SK-N-SH (cell line): ENCODE results near the gene ZBED5. TPM values are rescaled to one million over a fixed set of nuclear protein-coding genes. Genes with fewer than 3 reads are reported as not detected.

Experiments
- CTCF ChIA-PET: fragments of 300-600, 350-600 bp; formaldehyde crosslinking; extraction: SDS; loops from one replicate; lab custom pipeline; 2021; lab: Yijun Ruan, JAX
- POLR2A ChIA-PET: fragments of 350-600 bp; sonication (Branson Sonifier 250); formaldehyde crosslinking; extraction: SDS; loops from one replicate; lab custom pipeline; 2020; ENCODE audit warnings: antibody characterized with exemption, inconsistent platforms; lab: Yijun Ruan, JAX
- DNase-seq: peaks from one replicate; pipeline ENCODE4 v3.0.0; 2012
- H2AFZ ChIP-seq: fragments of 200-600 bp; sonication (generic); 2 replicates; pipeline ENCODE4 v1.8.1; 2016; ENCODE audit warnings: antibody characterized with exemption, mild to moderate bottlenecking, low read depth
- H3F3A ChIP-seq: fragments of 200-600 bp; sonication (generic); replicated peaks from 2 replicates; pipeline ENCODE3; 2016; ENCODE audit warnings: antibody characterized with exemption, mild to moderate bottlenecking; ENCODE audit not compliant: insufficient read depth
- H3K27ac ChIP-seq, 2 experiments: fragments of 200-500 bp in 1 of 2; fragments of 200-600 bp in 1 of 2; sonication (Bioruptor generic) in 1 of 2; sonication (generic), shearing (Covaris generic) in 1 of 2; 2 replicates each; pipeline versions ENCODE4 v1.5.1 to v1.6.1; 2014 to 2016; ENCODE audit warnings: low read depth in 2 of 2, inconsistent platforms in 1 of 2, low read length in 1 of 2, mild to moderate bottlenecking in 1 of 2, mixed read lengths in 1 of 2
- H3K27me3 ChIP-seq: fragments of 200-600 bp; sonication (generic), shearing (Covaris generic); 2 replicates; pipeline ENCODE4 v1.6.1; 2016; ENCODE audit warnings: mixed run types; ENCODE audit not compliant: insufficient read depth
- H3K36me3 ChIP-seq, 2 experiments: fragments of 200-500 bp in 1 of 2; fragments of 200-600 bp in 1 of 2; sonication (Bioruptor generic) in 1 of 2; sonication (generic) in 1 of 2; replicated peaks in 1 of 2; 2 replicates each; pipeline versions ENCODE3 to v1.5.1; 2014 to 2016; ENCODE audit warnings: low read length in 1 of 2, mild to moderate bottlenecking in 1 of 2; ENCODE audit not compliant: insufficient read depth in 2 of 2, control insufficient read depth in 1 of 2
- H3K4me1 ChIP-seq, 2 experiments: fragments of 200-500 bp in 1 of 2; fragments of 200-600 bp in 1 of 2; sonication (Bioruptor generic) in 1 of 2; sonication (generic), shearing (Covaris generic) in 1 of 2; 2 replicates each; pipeline versions ENCODE4 v1.5.1 to v1.6.1; 2014 to 2016; ENCODE audit warnings: low read depth in 1 of 2, low read length in 1 of 2, mixed run types in 1 of 2; ENCODE audit not compliant: insufficient read depth in 2 of 2, control insufficient read depth in 1 of 2
- H3K4me2 ChIP-seq: fragments of 200-600 bp; sonication (generic), shearing (Covaris generic); 2 replicates; pipeline ENCODE4 v1.6.1; 2017; ENCODE audit warnings: mixed run types
- H3K4me3 ChIP-seq, 2 experiments: fragments of 200-500 bp in 1 of 2; fragments of 200-600 bp in 1 of 2; sonication (Bioruptor generic) in 1 of 2; sonication (generic), shearing (Covaris generic) in 1 of 2; 2 replicates each; pipeline versions ENCODE4 v1.5.1 to v1.8.1; 2014 to 2016; ENCODE audit warnings: low read depth in 2 of 2, inconsistent platforms in 1 of 2, low read length in 1 of 2, mild to moderate bottlenecking in 1 of 2, mixed read lengths in 1 of 2, moderate library complexity in 1 of 2
- H3K79me2 ChIP-seq: fragments of 200-600 bp; sonication (generic); 2 replicates; pipeline ENCODE4 v1.8.1; 2017; ENCODE audit warnings: mild to moderate bottlenecking; ENCODE audit not compliant: insufficient read depth
- H3K9ac ChIP-seq: fragments of 200-600 bp; sonication (generic); 2 replicates; pipeline ENCODE4 v1.6.1; 2017; ENCODE audit warnings: mixed run types
- H3K9me2 ChIP-seq: fragments of 200-600 bp; sonication (generic); 2 replicates; pipeline ENCODE4 v1.6.1; 2017; ENCODE audit warnings: mixed run types
- H3K9me3 ChIP-seq: fragments of 200-600 bp; sonication (generic); 2 replicates; pipeline ENCODE4 v1.6.1; 2017; ENCODE audit warnings: mixed run types, mild to moderate bottlenecking, moderate library complexity
- H4K20me1 ChIP-seq: fragments of 200-600 bp; sonication (generic); 2 replicates; pipeline ENCODE4 v1.6.1; 2017; ENCODE audit warnings: mild to moderate bottlenecking, mixed run types; ENCODE audit not compliant: insufficient read depth
- EZH2phosphoT487 ChIP-seq: fragments of 200-600 bp; sonication (generic); IDR thresholded peaks from 2 replicates; pipeline ENCODE4 v1.6.1; 2017; ENCODE audit warnings: low read depth, mixed run types, mild to moderate bottlenecking, antibody characterized with exemption, moderate library complexity, borderline replicate concordance
- FOXJ3 ChIP-seq: sonication (generic); formaldehyde crosslinking; IDR thresholded peaks from 2 replicates; pipeline ENCODE4 v1.5.1; 2020; ENCODE audit warnings: mild to moderate bottlenecking, missing genetic modification reagents
- FOXM1 ChIP-seq: IDR thresholded peaks from 2 replicates; pipeline ENCODE4 v1.4.0; 2012; ENCODE audit warnings: low read depth, mild to moderate bottlenecking
- GATA2 ChIP-seq: sonication (generic); formaldehyde crosslinking; IDR thresholded peaks from 2 replicates; pipeline ENCODE4 v1.5.0; 2020; ENCODE audit warnings: mild to moderate bottlenecking, missing genetic modification reagents
- MEF2A ChIP-seq: IDR thresholded peaks from 2 replicates; pipeline ENCODE4 v1.4.0; 2012; ENCODE audit warnings: low read depth, borderline replicate concordance
- NFIC ChIP-seq: IDR thresholded peaks from 2 replicates; pipeline ENCODE4 v1.4.0; 2012; ENCODE audit warnings: borderline replicate concordance
- NRF1 ChIP-seq: IDR thresholded peaks from 2 replicates; pipeline ENCODE4 v1.6.1; 2012; ENCODE audit warnings: low read depth, mild to moderate bottlenecking, low read length
- PBX3 ChIP-seq: IDR thresholded peaks from 2 replicates; pipeline ENCODE4; 2012
- POLR2AphosphoS5 ChIP-seq: IDR thresholded peaks from 2 replicates; pipeline ENCODE4 v1.6.1; 2012; ENCODE audit warnings: low read depth, low read length
- RFX5 ChIP-seq: IDR thresholded peaks from 2 replicates; pipeline ENCODE4 v1.6.1; 2012; ENCODE audit warnings: mild to moderate bottlenecking, improper control_type of control experiment, low read length
- SIN3A ChIP-seq: IDR thresholded peaks from 2 replicates; pipeline ENCODE4 v1.6.1; 2012; ENCODE audit warnings: low read depth, mild to moderate bottlenecking, low read length, moderate library complexity, borderline replicate concordance
- SMC3 ChIP-seq: IDR thresholded peaks from 2 replicates; pipeline ENCODE4 v1.6.1; 2012; ENCODE audit warnings: low read depth, low read length, improper control_type of control experiment
- TAF1 ChIP-seq: IDR thresholded peaks from 2 replicates; pipeline ENCODE4 v1.6.1; 2012; ENCODE audit warnings: low read depth, mild to moderate bottlenecking, low read length, moderate library complexity, borderline replicate concordance
- TCF12 ChIP-seq: IDR thresholded peaks from 2 replicates; pipeline ENCODE4 v1.4.0; 2012
- WGBS: methylation state at CpG from one replicate; pipeline ENCODE4 v1.1.6; 2017; ENCODE audit warnings: low lambda C conversion rate; 5-methylcytosine and 5-hydroxymethylcytosine counted together
- polyA plus RNA-seq, 3 experiments: library from polyadenylated mRNA; depleted of rRNA; stranded (reverse); fragments of >200 nt; gene quantifications; 2 replicates each; pipeline ENCODE4 v1.2.3, GENCODE V29; 2012

ZBED5 gene
- polyA plus RNA-seq, 1 of the 3 experiments (the other 2 are of a cell fraction): 23.5 TPM

- Histone ChIP-seq H3K4me1 (no peaks in the 10 kb centered on the region), H3K36me3 (no peaks in the 10 kb centered on the region), H2AFZ (no peak overlapping the region), H4K20me1 (no peaks in the 10 kb centered on the region), H3K27me3 (no peaks in the 10 kb centered on the region), H3K9ac (no peak overlapping the region), H3K27ac (no peak overlapping the region), H3K79me2 (no peaks in the 10 kb centered on the region), H3K4me2 (no peak overlapping the region), H3F3A (no peaks in the 10 kb centered on the region), H3K9me3 (no peaks in the 10 kb centered on the region), H3K9me2 (no peaks in the 10 kb centered on the region), H3K4me3 (no peak overlapping the region)
- DNase-seq: no peak
- POLR2A ChIA-PET: interaction anchor here (0.7 kb wide), 1 partner anchor 102 kb away, joined by 3 read pairs; no protein-coding TSS in a partner anchor
- 53% methylated on average over 4 of the region's 4 CpGs for WGBS
- TF ChIP-seq FOXJ3: no peak
- TF ChIP-seq NFIC: no peak
- TF ChIP-seq NRF1: no peak
- TF ChIP-seq RFX5: no peak
- CTCF ChIA-PET: interaction anchor here (1.7 kb wide), 1 partner anchor 37 kb away, joined by 4 read pairs; no protein-coding TSS in a partner anchor
These were observed 28.7 kb downstream of the ZBED5 start for GRCh38 chr11:10829139-10829538.

- ChIA-PET CTCF (interaction anchor here (1.7 kb wide), 1 partner anchor 36 kb away, joined by 4 read pairs; no protein-coding TSS in a partner anchor), POLR2A (no interaction called here)
- H3F3A ChIP-seq: no peaks in the 10 kb centered on the region
- H2AFZ ChIP-seq: no peak overlapping the region
- H3K9me3 ChIP-seq: no peaks in the 10 kb centered on the region
- no peak overlapping the region for H3K4me2 ChIP-seq
- H4K20me1 ChIP-seq: no peaks in the 10 kb centered on the region
- no peaks in the 10 kb centered on the region for H3K36me3 ChIP-seq
- 56% methylated on average over 2 of the region's 2 CpGs for WGBS
- H3K9ac ChIP-seq: no peak overlapping the region
- H3K4me3 ChIP-seq: no peak overlapping the region
- DNase-seq: no peak
- H3K9me2 ChIP-seq: no peaks in the 10 kb centered on the region
- H3K27me3 ChIP-seq: no peaks in the 10 kb centered on the region
- H3K4me1 ChIP-seq: no peaks in the 10 kb centered on the region
- TF ChIP-seq FOXJ3 (no peak), NRF1 (no peak), MEF2A (no peak), SMC3 (no peak), EZH2phosphoT487 (no peak), POLR2AphosphoS5 (no peak), SIN3A (no peak), GATA2 (CRISPR knock-in tag) (no peak), TAF1 (no peak), FOXM1 (no peak), PBX3 (no peak), TCF12 (no peak)
- no peak overlapping the region for H3K27ac ChIP-seq
- H3K79me2 ChIP-seq: no peaks in the 10 kb centered on the region
These were observed 29.5 kb downstream of the ZBED5 start for GRCh38 chr11:10828402-10828801.
